Measurements from ENCODE around the gene ZNF384. TPM values are rescaled to one million over a fixed set of nuclear protein-coding genes. Genes with fewer than 3 reads are reported as not detected.

ZNF384 gene
- total and polyA plus RNA-seq, 4 donors: 3.9 to 12.7 (median 10.0) TPM

DNA sequence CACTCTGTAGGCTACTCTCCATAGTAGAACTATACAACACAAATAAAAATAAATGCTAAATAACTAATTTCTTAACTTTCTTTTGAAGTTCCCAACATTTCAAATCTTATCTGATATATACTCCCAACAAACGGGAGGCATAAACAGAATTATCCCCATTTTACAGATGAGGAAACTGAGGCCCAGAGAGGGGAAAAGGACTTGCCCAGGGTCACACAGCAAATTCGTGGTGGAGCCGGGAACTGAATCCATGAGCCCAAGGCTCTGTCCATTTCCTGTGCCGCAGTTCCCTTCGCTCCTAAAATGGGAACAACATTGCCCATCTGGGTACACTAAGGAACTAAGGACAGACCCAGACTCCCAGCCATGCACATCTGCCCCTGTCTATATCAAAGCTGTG lies 12.2 kb downstream of the ZNF384 start (continued):
- TF ChIP-seq, protein P1, sequence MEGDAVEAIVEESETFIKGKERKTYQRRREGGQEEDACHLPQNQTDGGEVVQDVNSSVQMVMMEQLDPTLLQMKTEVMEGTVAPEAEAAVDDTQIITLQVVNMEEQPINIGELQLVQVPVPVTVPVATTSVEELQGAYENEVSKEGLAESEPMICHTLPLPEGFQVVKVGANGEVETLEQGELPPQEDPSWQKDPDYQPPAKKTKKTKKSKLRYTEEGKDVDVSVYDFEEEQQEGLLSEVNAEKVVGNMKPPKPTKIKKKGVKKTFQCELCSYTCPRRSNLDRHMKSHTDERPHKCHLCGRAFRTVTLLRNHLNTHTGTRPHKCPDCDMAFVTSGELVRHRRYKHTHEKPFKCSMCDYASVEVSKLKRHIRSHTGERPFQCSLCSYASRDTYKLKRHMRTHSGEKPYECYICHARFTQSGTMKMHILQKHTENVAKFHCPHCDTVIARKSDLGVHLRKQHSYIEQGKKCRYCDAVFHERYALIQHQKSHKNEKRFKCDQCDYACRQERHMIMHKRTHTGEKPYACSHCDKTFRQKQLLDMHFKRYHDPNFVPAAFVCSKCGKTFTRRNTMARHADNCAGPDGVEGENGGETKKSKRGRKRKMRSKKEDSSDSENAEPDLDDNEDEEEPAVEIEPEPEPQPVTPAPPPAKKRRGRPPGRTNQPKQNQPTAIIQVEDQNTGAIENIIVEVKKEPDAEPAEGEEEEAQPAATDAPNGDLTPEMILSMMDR (IDR thresholded peaks at IDR 0.05; ENCODE audit: low read depth, low read length, missing input control): no peak

DNA sequence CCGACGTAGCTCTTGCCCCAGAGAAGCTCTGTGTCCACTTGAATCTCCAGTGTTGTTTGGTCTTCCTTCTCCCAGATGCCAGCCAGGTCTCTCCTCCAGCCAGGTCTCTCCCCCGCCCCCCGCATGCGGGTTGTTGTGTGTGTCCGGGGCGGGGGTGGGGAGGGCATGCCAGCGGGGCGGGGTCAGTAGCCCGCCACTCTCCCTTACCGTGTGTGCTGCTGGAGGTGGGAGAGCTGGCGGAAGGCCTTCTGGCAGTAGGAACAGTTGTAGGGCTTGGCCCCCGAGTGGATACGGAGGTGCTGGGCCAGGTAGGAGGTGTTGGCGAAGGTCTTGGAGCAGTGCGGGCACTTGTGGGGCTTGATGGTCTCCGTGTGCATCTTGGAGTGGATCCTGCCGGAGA lies 17.0 kb downstream of the ZNF384 start:
- H3K27me3 ChIP-seq (ENCODE audit: control insufficient read depth in 4 of 4, insufficient read depth in 4 of 4, low read length in 3 of 4): no peaks in the 10 kb centered on the region
- H3K9ac ChIP-seq (ENCODE audit: low read depth in 1 of 2, low read length in 2 of 2): no peak overlapping the region
- TF ChIP-seq FOXA2 (IDR thresholded peaks at IDR 0.05): no peak
- no peak for TF ChIP-seq YY1 (IDR thresholded peaks at IDR 0.05)
- DNase-seq (ENCODE audit: low spot score): no peak
- no peak overlapping the region for H3K27ac ChIP-seq (ENCODE audit: low read depth in 1 of 2, low read length in 2 of 2)
- H3K9me3 ChIP-seq (ENCODE audit: control insufficient read depth in 4 of 4, low read length in 3 of 4): no peaks in the 10 kb centered on the region
- 91% methylated on average over 18 of the region's 18 CpGs for WGBS
- H3K4me1 ChIP-seq (ENCODE audit: control insufficient read depth in 4 of 4, insufficient read depth in 4 of 4, low read length in 3 of 4): no peaks in the 10 kb centered on the region
- peaks cover 28 to 92% (median 69%) of the 10 kb centered on the region in 4 donors for H3K36me3 ChIP-seq (ENCODE audit: control insufficient read depth in 4 of 4, insufficient read depth in 3 of 4, low read depth in 1 of 4, low read length in 3 of 4)
- H3K4me3 ChIP-seq (ENCODE audit: low read depth in 1 of 3, low read length in 3 of 3): no peak overlapping the region

DNA sequence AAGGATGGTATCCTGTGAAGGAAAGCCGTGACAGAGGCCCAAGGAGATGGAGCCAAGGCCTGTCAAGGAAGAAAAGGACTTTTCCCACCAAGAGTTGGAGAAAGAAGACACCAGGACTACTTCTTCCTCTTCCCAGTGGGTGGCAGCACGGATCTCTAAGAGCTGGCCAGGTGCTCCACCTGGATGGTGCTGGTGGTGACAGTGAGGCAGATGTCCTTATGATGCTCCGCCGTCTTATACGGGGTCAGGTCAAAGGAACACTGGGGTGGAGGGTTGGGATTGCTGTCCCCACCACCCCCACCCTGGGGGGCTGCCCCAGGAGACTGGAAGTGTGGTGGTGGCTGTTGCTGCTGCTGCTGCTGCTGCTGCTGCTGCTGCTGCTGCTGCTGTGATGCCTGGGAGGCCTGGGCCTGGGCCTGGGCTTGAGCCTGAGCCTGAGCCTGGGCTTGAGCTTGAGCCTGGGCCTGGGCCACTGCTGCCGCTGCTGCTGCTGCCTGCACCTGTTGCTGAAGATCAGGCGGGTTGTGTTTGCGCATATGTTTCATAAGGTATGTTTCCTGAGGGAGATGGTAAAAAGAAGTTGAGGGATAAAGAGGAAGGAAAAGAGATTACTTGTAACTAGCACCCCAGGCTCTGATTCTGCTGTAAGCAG lies 21.5 kb downstream of the ZNF384 start:
- H3K27me3 ChIP-seq (ENCODE audit: control insufficient read depth in 4 of 4, insufficient read depth in 4 of 4, low read length in 3 of 4): no peaks in the 10 kb centered on the region
- H3K9ac ChIP-seq (ENCODE audit: low read depth in 1 of 2, low read length in 2 of 2): no peak overlapping the region
- peaks cover 23 to 57% (median 49%) of the 10 kb centered on the region in 4 donors for H3K36me3 ChIP-seq (ENCODE audit: control insufficient read depth in 4 of 4, insufficient read depth in 3 of 4, low read depth in 1 of 4, low read length in 3 of 4)
- DNase-seq (ENCODE audit: low spot score): no peak
- no peaks in the 10 kb centered on the region for H3K4me1 ChIP-seq (ENCODE audit: control insufficient read depth in 4 of 4, insufficient read depth in 4 of 4, low read length in 3 of 4)
- TF ChIP-seq GABPA (IDR thresholded peaks at IDR 0.05 in 1 of 2, conservative IDR thresholded peaks at IDR 0.05 in 1 of 2) (no peak), TAF1 (conservative IDR thresholded peaks at IDR 0.05) (no peak), NR2F2 (IDR thresholded peaks at IDR 0.05) (no peak), SP1 (IDR thresholded peaks at IDR 0.05) (no peak), RAD21 (IDR thresholded peaks at IDR 0.05) (peak in 1 of 2 donors; percentile 50)
- TF ChIP-seq, protein P2, sequence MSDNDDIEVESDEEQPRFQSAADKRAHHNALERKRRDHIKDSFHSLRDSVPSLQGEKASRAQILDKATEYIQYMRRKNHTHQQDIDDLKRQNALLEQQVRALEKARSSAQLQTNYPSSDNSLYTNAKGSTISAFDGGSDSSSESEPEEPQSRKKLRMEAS (IDR thresholded peaks at IDR 0.05): no peak
- TF ChIP-seq, protein P1 (IDR thresholded peaks at IDR 0.05; ENCODE audit: low read depth, low read length, missing input control): no peak
- H3K27ac ChIP-seq (ENCODE audit: low read depth in 1 of 2, low read length in 2 of 2): no peak overlapping the region
- WGBS: 80% methylated on average over 8 of the region's 8 CpGs
- no peaks in the 10 kb centered on the region for H3K9me3 ChIP-seq (ENCODE audit: control insufficient read depth in 4 of 4, low read length in 3 of 4)
- no peak overlapping the region for H3K4me3 ChIP-seq (ENCODE audit: low read depth in 1 of 3, low read length in 3 of 3)

DNA sequence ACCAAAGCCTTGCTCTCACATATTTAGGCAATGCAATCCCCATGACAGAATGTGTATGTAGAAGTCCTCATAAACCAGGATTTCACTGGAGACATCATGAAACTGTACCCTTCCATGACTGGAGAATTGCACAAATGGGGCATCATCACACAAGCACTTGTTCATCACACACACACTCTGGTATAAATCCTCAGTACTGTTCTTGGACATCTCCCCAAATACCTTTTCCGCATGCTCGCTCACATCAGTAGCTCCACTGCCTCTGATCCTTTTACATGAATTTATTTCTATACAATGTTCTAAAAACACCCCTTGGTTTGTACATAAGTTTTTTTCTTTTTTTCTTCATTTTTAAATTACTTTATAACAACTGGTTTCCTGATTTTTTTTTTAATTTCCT lies 23.0 kb downstream of the ZNF384 start:
- H3K4me1 ChIP-seq (ENCODE audit: control insufficient read depth in 4 of 4, insufficient read depth in 4 of 4, low read length in 3 of 4): peaks cover 4 to 11% (median 11%) of the 10 kb centered on the region in 4 donors
- H3K9me3 ChIP-seq (ENCODE audit: control insufficient read depth in 4 of 4, low read length in 3 of 4): no peaks in the 10 kb centered on the region
- WGBS: 97% methylated on average over 2 of the region's 2 CpGs
- H3K4me3 ChIP-seq (ENCODE audit: low read depth in 1 of 3, low read length in 3 of 3): no peak overlapping the region
- no peak overlapping the region for H3K27ac ChIP-seq (ENCODE audit: low read depth in 1 of 2, low read length in 2 of 2)
- H3K27me3 ChIP-seq (ENCODE audit: control insufficient read depth in 4 of 4, insufficient read depth in 4 of 4, low read length in 3 of 4): no peaks in the 10 kb centered on the region
- peaks cover 19 to 42% (median 36%) of the 10 kb centered on the region in 4 donors for H3K36me3 ChIP-seq (ENCODE audit: control insufficient read depth in 4 of 4, insufficient read depth in 3 of 4, low read depth in 1 of 4, low read length in 3 of 4)
- no peak overlapping the region for H3K9ac ChIP-seq (ENCODE audit: low read depth in 1 of 2, low read length in 2 of 2)
- DNase-seq (ENCODE audit: low spot score): no peak
- TF ChIP-seq, protein P2 (IDR thresholded peaks at IDR 0.05): no peak
- no peak for TF ChIP-seq EGR1 (IDR thresholded peaks at IDR 0.05; ENCODE audit: low read depth in 2 of 2)
- TF ChIP-seq NR2F2 (IDR thresholded peaks at IDR 0.05): no peak
- no peak for TF ChIP-seq RXRA (IDR thresholded peaks at IDR 0.05)
- no peak for TF ChIP-seq JUND (IDR thresholded peaks at IDR 0.05)
- TF ChIP-seq YY1 (IDR thresholded peaks at IDR 0.05): no peak
- TF ChIP-seq HNF4A (conservative IDR thresholded peaks at IDR 0.05): no peak
- no peak for TF ChIP-seq RAD21 (IDR thresholded peaks at IDR 0.05)
- TF ChIP-seq, protein P3, sequence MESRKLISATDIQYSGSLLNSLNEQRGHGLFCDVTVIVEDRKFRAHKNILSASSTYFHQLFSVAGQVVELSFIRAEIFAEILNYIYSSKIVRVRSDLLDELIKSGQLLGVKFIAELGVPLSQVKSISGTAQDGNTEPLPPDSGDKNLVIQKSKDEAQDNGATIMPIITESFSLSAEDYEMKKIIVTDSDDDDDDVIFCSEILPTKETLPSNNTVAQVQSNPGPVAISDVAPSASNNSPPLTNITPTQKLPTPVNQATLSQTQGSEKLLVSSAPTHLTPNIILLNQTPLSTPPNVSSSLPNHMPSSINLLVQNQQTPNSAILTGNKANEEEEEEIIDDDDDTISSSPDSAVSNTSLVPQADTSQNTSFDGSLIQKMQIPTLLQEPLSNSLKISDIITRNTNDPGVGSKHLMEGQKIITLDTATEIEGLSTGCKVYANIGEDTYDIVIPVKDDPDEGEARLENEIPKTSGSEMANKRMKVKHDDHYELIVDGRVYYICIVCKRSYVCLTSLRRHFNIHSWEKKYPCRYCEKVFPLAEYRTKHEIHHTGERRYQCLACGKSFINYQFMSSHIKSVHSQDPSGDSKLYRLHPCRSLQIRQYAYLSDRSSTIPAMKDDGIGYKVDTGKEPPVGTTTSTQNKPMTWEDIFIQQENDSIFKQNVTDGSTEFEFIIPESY (IDR thresholded peaks at IDR 0.05): no peak
- TF ChIP-seq FOXA1 (IDR thresholded peaks at IDR 0.05): no peak
- TF ChIP-seq, protein P1 (IDR thresholded peaks at IDR 0.05; ENCODE audit: low read depth, low read length, missing input control): no peak

Measured in liver (tissue), 9 donors.